Fibroblast of the aortic adventitia (primary cell): ENCODE measurements around the gene SPNS1. TPM values are rescaled to one million over a fixed set of nuclear protein-coding genes. Genes with fewer than 3 reads are reported as not detected.
A peak's percentile ranks its signal among the peaks of the same experiment; 100 is the strongest.
"Not testable (repeated sequence)": the region's sequence is repeated elsewhere in the genome, so short reads cannot be mapped to it uniquely, and the experiment has no call there.

ENCODE experiments used
- DNase-seq: peaks from one replicate; pipeline ENCODE4 v3.0.0-alpha.2; 2010; ENCODE audit warnings: low read depth
- H3K4me3 ChIP-seq: 2 replicates; pipeline ENCODE4 v1.5.1; 2011; ENCODE audit warnings: low read depth, mild to moderate bottlenecking, control low read depth, low read length, moderate library complexity
- total RNA-seq: library from RNA; depleted of rRNA; stranded (reverse); fragments of >200 nt; gene quantifications from 2 replicates; pipeline ENCODE4 v1.2.3, GENCODE V29; 2012; ENCODE audit warnings: low replicate concordance
- TF ChIP-seq, protein P1 (sequence below): IDR thresholded peaks from 2 replicates; pipeline ENCODE4 v1.5.1; 2011; ENCODE audit warnings: mild to moderate bottlenecking, low read length, control low read depth, inconsistent platforms; ENCODE audit not compliant: insufficient read depth

Gene SPNS1
- total RNA-seq, 1 donor: 27.1 TPM

DNA sequence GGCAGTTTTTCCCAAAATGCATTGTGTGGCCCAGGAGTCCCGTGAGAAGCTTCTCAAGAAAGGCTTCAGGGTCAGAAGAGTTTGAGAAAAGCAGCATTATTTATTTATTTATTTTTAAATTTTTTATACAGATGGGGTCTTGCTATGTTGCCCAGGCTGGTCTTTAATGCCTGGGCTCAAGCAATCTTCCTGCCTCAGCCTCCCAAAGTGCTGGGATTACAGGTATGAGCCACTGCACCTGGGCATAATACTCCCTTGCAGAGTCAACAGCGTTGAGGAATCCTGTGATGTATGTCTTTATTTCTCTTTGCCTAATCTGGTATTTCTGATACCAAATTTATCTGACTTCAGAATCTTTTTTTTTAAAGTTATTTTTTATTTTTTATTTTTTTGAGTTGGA is 25.4 kb downstream of the SPNS1 start:
- no peak for DNase-seq
- TF ChIP-seq, protein P1, sequence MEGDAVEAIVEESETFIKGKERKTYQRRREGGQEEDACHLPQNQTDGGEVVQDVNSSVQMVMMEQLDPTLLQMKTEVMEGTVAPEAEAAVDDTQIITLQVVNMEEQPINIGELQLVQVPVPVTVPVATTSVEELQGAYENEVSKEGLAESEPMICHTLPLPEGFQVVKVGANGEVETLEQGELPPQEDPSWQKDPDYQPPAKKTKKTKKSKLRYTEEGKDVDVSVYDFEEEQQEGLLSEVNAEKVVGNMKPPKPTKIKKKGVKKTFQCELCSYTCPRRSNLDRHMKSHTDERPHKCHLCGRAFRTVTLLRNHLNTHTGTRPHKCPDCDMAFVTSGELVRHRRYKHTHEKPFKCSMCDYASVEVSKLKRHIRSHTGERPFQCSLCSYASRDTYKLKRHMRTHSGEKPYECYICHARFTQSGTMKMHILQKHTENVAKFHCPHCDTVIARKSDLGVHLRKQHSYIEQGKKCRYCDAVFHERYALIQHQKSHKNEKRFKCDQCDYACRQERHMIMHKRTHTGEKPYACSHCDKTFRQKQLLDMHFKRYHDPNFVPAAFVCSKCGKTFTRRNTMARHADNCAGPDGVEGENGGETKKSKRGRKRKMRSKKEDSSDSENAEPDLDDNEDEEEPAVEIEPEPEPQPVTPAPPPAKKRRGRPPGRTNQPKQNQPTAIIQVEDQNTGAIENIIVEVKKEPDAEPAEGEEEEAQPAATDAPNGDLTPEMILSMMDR: no peak
- no peak overlapping the region for H3K4me3 ChIP-seq

DNA sequence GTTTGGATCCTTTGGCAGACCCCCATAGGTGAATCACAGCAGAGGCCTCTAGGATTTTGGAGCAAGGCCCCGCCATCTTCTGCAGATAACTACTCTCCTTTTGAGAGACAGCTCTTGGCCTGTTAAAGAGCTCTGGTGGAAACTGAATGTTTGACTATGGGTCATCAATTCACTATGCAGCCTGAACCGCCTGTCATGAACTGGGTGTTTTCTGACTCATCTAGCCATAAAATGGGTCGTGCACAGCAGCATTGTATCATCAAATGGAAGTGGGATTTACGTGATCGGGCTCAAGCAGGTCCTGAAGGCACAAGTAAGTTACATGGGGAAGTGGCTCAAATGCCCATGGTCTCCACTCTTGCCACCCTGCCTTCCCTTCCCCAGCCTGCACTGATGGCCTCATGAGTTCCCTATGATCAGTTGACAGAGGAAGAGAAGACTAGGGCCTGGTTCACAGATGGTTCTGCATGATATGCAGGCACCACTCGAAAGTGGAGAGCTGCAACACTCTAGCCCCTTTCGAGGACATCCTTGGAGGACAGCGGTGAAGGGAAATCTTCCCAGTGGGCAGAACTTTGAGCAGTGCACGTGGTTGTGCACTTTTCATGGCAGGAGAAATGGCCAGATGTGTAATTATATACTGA is 30.0 kb downstream of the SPNS1 start:
- not testable (repeated sequence) for DNase-seq, H3K4me3 ChIP-seq

DNA sequence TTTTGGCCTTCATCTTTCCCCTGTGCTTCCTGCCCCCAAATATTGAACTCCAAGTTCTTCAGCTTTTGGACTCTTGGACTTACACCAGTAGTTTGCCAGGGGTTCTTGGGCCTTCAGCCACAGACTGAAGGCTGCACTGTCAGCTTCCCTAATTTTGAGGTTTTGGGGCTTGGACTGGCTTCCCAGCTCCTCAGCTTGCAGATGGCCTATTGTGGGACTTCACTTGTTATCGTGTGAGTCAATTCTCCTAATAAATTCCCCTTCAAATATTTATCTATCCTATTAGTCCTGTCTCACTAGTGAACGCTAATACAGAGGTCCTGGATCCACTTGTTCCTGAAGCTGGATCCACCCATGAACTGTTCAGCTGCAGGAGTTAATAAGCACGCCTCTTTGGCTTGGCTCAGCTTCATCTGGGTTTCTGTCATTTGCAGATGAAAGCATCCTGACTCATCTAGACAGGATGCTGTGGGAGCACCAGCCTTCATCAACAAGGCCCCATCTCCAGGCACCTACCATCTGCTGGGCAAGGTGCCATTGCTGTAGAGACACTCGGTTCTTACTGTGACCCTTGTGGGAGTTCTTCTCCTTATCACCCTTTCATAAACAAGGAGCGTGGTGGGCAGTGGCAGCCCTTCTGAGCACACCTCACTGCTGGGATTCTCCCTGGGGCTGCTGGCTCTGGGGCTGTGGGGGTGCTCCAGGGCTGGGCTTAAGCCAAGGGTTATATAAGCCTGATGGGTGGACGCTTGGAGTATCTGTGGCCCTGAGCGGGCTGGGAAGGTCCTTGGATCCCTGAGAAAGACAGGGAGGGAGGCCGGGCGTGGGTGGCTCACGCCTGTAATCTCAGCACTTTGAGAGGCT is 33.4 kb downstream of the SPNS1 start:
- TF ChIP-seq, protein P1: no peak
- peak; percentile 43 for DNase-seq
- H3K4me3 ChIP-seq: no peak overlapping the region

DNA sequence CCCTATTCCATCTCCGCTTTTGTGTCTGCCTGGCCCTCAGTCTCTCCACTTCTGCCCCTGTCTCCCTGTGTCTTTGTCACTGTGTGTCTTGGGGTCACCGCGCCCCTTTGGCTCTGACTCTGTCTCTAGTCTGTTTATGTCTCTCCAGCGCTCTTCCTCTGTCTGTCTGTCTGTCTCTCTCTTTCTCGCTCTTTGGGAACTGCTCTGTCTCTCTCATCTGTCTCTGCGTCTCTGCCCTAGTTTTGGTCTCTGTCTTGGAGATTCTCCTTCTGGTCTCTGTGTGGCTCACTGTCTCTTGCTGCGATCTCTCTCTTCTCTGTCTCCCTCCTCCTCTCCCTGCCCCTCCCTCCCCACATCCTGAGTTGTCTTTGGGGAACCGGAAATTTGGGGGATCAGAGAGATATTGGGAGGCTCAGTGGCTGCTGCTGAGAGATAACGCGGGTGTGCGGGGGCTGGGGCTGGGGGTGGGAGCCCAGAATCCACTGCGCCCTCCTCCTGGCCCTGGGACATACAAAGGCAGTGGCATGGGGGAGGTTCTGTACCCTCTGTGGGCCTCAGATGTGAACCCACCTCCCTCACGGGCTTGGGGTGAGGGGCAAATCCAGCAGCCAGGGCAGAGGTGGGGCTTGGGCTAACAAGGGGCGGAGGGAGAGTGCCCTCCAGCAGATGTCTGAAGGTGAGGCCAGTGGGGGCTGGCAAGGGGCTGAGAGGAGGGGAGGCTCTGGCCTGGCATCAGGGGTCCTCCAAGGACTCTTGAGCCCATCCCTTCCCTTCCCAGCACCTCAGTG is 34.7 kb downstream of the SPNS1 start:
- H3K4me3 ChIP-seq: no peak overlapping the region
- TF ChIP-seq, protein P1: no peak
- no peak for DNase-seq

DNA sequence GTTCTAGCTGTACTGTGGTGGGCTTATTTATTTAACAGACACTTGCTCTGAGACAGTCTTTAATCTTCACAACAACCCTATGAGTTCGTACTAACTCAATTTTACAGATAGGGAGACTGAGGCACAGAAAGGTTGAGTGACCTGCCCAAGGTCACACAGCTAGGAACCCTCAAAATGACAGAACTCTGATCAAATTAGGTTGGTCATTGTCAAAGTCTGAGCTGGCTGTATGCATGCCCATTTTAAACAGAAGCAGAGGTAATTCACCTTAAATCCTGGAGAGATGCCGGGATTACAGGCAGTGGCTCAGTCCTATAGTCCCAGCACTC is 35.2 kb downstream of the SPNS1 start:
- H3K4me3 ChIP-seq: no peak overlapping the region
- TF ChIP-seq, protein P1: no peak
- no peak for DNase-seq

DNA sequence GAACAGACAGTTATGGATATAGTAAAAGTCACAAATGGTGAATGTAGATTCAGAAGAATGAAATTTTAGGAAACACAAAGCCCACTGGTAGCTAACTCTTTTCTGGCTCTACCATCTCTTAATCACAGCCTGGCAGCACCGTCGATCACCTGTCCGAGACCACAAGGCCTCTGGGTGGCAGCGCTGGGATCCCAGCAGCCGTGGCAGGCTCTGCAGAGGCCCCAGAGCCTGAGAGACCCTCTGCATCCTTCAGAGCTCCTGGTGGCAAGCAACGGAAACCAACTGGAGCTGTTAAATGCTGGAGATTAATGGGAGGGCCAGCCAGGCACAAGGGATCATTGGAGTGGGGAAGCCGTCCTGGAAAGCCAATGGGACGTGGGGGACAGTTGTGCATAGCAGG is 36.5 kb downstream of the SPNS1 start:
- H3K4me3 ChIP-seq: no peak overlapping the region
- TF ChIP-seq, protein P1: no peak

DNA sequence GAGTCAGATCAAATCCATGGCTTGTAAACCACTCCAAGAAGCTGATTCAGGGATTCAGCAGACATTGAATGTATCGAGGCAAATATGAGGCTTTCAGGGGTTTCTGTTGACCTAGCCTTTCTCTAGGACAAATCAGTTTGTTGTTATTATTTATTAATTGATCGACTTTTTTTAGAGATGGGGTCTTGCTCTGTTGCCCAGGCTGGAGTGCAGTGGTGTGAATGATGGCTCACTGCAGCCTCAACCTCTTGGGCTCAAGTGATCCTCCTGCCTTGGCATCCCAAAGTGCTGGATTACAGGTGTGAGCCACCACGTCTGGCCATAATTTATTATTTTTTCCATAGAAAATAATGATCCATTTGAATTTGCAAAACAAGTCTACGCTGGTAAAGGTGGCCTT is 37.3 kb downstream of the SPNS1 start:
- DNase-seq: no peak
- TF ChIP-seq, protein P1: no peak
- no peak overlapping the region for H3K4me3 ChIP-seq

More for the DNA sequence above, 36.5 kb downstream of the SPNS1 start:
- no peak for DNase-seq
